ENCODE measurements around the gene HES5. TPM values are rescaled to one million over a fixed set of nuclear protein-coding genes. Genes with fewer than 3 reads are reported as not detected.
"Not testable (repeated sequence)": the region's sequence is repeated elsewhere in the genome, so short reads cannot be mapped to it uniquely, and the experiment has no call there.

The HES5 gene
- polyA plus RNA-seq, 1 of the 3 experiments (the other 2 are of a cell fraction) = 0.03 TPM

DNA sequence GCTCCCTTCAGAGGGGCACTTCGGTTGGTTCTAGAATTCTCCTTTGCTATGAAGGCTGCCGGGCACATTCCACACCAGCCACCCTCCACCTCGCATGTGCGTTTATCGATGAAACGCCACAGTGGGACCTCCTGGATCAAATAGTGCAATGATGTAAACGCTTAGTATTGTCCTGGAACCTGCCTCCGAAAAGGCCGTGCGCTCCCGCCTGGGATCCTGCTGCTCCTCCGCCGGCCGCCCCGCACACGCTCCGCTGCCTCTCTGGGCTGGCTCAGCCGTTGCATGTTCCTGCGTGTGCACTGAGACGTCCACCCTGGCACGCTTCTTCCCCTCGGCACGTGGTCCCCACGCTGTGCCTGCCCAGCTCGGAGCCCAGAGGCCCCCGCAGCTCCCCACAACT lies 22.1 kb upstream of the HES5 start (continued):
- TF ChIP-seq, protein P1, sequence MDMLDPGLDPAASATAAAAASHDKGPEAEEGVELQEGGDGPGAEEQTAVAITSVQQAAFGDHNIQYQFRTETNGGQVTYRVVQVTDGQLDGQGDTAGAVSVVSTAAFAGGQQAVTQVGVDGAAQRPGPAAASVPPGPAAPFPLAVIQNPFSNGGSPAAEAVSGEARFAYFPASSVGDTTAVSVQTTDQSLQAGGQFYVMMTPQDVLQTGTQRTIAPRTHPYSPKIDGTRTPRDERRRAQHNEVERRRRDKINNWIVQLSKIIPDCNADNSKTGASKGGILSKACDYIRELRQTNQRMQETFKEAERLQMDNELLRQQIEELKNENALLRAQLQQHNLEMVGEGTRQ (IDR thresholded peaks at IDR 0.05; ENCODE audit: borderline replicate concordance, low read depth, low read length) = no peak
- TF ChIP-seq SMC3 (IDR thresholded peaks at IDR 0.05; ENCODE audit: low read depth, low read length) (no peak), TAF1 (IDR thresholded peaks at IDR 0.05; ENCODE audit: borderline replicate concordance, low read depth, low read length) (no peak), CHD2 (IDR thresholded peaks at IDR 0.05; ENCODE audit: low read length, partially characterized antibody) (no peak)
- TF ChIP-seq, protein P2, sequence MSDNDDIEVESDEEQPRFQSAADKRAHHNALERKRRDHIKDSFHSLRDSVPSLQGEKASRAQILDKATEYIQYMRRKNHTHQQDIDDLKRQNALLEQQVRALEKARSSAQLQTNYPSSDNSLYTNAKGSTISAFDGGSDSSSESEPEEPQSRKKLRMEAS (IDR thresholded peaks at IDR 0.05; ENCODE audit: low read depth) = no peak

DNA sequence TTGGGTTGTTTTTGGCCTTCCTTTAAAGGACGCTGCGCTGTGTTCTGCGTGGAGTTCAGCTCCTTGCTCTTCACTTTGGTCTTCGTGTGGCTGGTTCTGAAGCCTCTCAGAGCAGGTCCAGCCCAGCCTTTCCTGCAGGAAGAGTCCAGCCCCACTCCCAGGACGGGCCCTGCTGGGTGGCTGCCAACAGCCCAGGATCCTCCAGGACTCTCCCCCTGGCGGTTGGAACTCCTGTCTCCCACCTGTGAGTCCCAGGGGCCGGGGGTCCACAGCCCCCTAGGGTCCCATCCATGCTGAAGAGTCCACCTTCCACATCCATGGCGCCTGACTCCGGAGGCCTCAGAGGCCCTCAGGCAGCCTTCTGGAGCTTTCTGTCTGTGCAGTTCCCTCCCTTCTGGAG lies 21.5 kb upstream of the HES5 start:
- CTCF ChIA-PET = interaction anchor here (1.0 to 1.3 kb wide), 2 partner anchors 91 to 137 kb away, joined by 4 to 5 read pairs; no protein-coding TSS in a partner anchor
- 70% methylated on average over 5 of the region's 9 CpGs for WGBS (ENCODE audit: low lambda C conversion rate)
- H3K4me2 ChIP-seq = not testable (repeated sequence)

DNA sequence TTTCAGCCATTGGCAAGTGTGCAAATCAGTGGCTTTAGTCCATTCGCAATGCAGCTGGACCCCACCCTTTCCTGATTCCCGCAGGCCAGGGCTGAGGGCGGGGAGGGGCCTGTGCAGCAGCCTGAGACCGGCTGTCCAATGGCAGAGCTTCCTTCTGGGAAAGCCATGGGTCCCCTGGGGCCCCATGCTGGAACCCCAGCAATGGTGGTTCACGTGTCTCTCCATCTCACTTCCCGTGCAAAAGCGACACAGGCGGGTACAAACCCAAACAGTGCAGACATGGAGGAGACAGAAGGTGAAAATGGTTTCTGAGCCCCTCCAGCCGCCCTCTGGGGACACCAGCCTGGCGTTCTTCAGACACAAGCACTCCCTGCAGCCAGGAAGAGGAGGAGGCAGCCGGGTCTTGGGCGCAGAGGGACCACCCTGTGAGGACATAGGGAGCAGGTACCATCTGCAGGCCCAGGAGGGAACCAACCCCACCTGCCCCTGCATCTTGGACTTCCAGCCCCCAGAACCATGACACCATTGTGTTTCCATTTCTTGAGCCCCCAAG lies 20.3 kb upstream of the HES5 start:
- CTCF ChIA-PET = interaction anchor here (5.1 kb wide), 1 partner anchor 90 kb away, joined by 53 read pairs; no protein-coding TSS in a partner anchor
- H3K27ac ChIP-seq (ENCODE audit: low read depth in 2 of 2, low read length in 1 of 2); H3K27me3 ChIP-seq (ENCODE audit: insufficient read depth); H2AFZ ChIP-seq (ENCODE audit: low read depth); H3K36me3 ChIP-seq (replicated peaks in 1 of 2; ENCODE audit: control insufficient read depth in 1 of 2, insufficient read depth in 2 of 2, low read length in 1 of 2); H3K4me2 ChIP-seq; H4K20me1 ChIP-seq (ENCODE audit: insufficient read depth); H3K9me3 ChIP-seq; H3K79me2 ChIP-seq (ENCODE audit: insufficient read depth); H3K9me2 ChIP-seq; POLR2A ChIA-PET; H3K9ac ChIP-seq; DNase-seq; H3K4me3 ChIP-seq (ENCODE audit: low read depth in 2 of 2, low read length in 1 of 2); H3F3A ChIP-seq (replicated peaks; ENCODE audit: insufficient read depth): not testable (repeated sequence)
- no CpG with 5 or more reads among the region's 12 CpGs for WGBS (ENCODE audit: low lambda C conversion rate)
- peaks cover 0 to 20% of the 10 kb centered on the region in 2 experiments; a peak in 1 of 4 replicates for H3K4me1 ChIP-seq (ENCODE audit: control insufficient read depth in 1 of 2, insufficient read depth in 2 of 2, low read depth in 1 of 2, low read length in 1 of 2)

More for the DNA sequence above, 21.5 kb upstream of the HES5 start:
- H4K20me1 ChIP-seq (ENCODE audit: insufficient read depth); H3K27me3 ChIP-seq (ENCODE audit: insufficient read depth); POLR2A ChIA-PET; H3K79me2 ChIP-seq (ENCODE audit: insufficient read depth); H2AFZ ChIP-seq (ENCODE audit: low read depth); H3K9ac ChIP-seq; H3K36me3 ChIP-seq (replicated peaks in 1 of 2; ENCODE audit: control insufficient read depth in 1 of 2, insufficient read depth in 2 of 2, low read length in 1 of 2); H3K4me3 ChIP-seq (ENCODE audit: low read depth in 2 of 2, low read length in 1 of 2); H3K27ac ChIP-seq (ENCODE audit: low read depth in 2 of 2, low read length in 1 of 2); H3F3A ChIP-seq (replicated peaks; ENCODE audit: insufficient read depth); DNase-seq; H3K9me2 ChIP-seq; H3K9me3 ChIP-seq: not testable (repeated sequence)
- peaks cover 0 to 15% of the 10 kb centered on the region in 2 experiments; a peak in 1 of 4 replicates for H3K4me1 ChIP-seq (ENCODE audit: control insufficient read depth in 1 of 2, insufficient read depth in 2 of 2, low read depth in 1 of 2, low read length in 1 of 2)

DNA sequence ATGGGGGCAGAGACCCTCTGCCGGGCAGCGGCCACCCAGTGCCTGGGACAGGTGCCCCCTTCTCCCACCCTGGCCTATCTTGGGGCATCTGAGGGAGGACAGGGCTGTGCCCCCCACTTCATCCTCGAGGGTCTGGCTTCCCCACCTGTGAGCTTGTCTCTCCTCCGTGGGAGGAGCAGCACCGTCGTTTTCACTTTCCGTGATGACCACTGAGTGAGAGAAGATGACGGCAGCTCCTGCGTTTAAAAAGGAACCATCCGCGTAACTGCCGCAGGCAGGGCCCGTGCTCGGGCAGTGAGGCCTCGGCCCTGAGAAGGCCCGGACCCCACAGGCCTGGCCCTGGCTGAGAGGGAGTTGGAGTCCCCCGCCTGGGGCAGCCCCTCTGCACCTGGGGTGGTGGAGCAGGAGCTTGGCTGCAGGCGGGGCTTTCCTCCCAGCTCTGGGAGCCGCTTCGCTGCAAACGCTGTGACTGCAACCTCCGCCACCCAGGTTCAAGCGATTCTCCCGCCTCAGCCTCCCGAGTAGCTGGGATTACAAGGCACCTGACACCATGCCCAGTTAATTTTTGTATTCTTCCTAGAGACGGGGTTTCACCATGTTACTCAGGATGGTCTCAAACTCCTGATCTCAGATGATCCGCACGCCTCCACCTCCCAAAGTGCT lies 19.4 kb upstream of the HES5 start:
- CTCF ChIA-PET = interaction anchor here (1.3 to 5.1 kb wide), 4 partner anchors 22 to 133 kb away, joined by 3 to 53 read pairs (median 34); no protein-coding TSS in a partner anchor

More for the DNA sequence above, 19.4 kb upstream of the HES5 start:
- H3K9me2 ChIP-seq; H3F3A ChIP-seq (replicated peaks; ENCODE audit: insufficient read depth); H3K4me2 ChIP-seq; H3K79me2 ChIP-seq (ENCODE audit: insufficient read depth); H4K20me1 ChIP-seq (ENCODE audit: insufficient read depth); DNase-seq; H3K9ac ChIP-seq; H3K36me3 ChIP-seq (replicated peaks in 1 of 2; ENCODE audit: control insufficient read depth in 1 of 2, insufficient read depth in 2 of 2, low read length in 1 of 2); H3K27me3 ChIP-seq (ENCODE audit: insufficient read depth); H3K4me3 ChIP-seq (ENCODE audit: low read depth in 2 of 2, low read length in 1 of 2); POLR2A ChIA-PET; H3K27ac ChIP-seq (ENCODE audit: low read depth in 2 of 2, low read length in 1 of 2); H3K9me3 ChIP-seq; H2AFZ ChIP-seq (ENCODE audit: low read depth): not testable (repeated sequence)
- H3K4me1 ChIP-seq (ENCODE audit: control insufficient read depth in 1 of 2, insufficient read depth in 2 of 2, low read depth in 1 of 2, low read length in 1 of 2) = peaks cover 0 to 28% of the 10 kb centered on the region in 2 experiments; a peak in 1 of 4 replicates
- 86% methylated on average over 16 of the region's 28 CpGs for WGBS (ENCODE audit: low lambda C conversion rate)

All from SK-N-SH (cell line).